HUES64 (cell line): ENCODE results near the gene SPTBN5.

Experiments used
- H3K27ac ChIP-seq: 2 replicates; pipeline ENCODE4 v1.7.0; 2013; ENCODE audit warnings: low read depth, low read length, inconsistent platforms
- H3K27me3 ChIP-seq: 2 replicates; pipeline ENCODE4 v1.6.1; 2013; ENCODE audit warnings: mild to moderate bottlenecking, low read length; ENCODE audit not compliant: insufficient read depth
- H3K36me3 ChIP-seq: 2 replicates; pipeline ENCODE4 v1.6.1; 2013; ENCODE audit warnings: mild to moderate bottlenecking, low read length; ENCODE audit not compliant: insufficient read depth
- H3K4me1 ChIP-seq: 2 replicates; pipeline ENCODE4 v1.6.1; 2013; ENCODE audit warnings: mild to moderate bottlenecking, low read length, moderate library complexity; ENCODE audit not compliant: insufficient read depth
- H3K4me3 ChIP-seq: 2 replicates; pipeline ENCODE4 v1.5.1; 2013; ENCODE audit warnings: mild to moderate bottlenecking, low read length, moderate library complexity
- H3K9ac ChIP-seq: 2 replicates; pipeline ENCODE4 v1.6.1; 2013; ENCODE audit warnings: mild to moderate bottlenecking, low read depth, low read length
- H3K9me3 ChIP-seq: 2 replicates; pipeline ENCODE4 v1.6.1; 2013; ENCODE audit warnings: low read depth, low read length; ENCODE audit not compliant: insufficient read depth
- WGBS: fragments of 150-250, 120-280 bp; methylation state at CpG from one replicate; pipeline ENCODE4 v1.1.7; 2013; ENCODE audit warnings: missing lambda C conversion rate; 5-methylcytosine and 5-hydroxymethylcytosine counted together

The SPTBN5 gene

GRCh38 chr15:41914411-41914810, 20.6 kb upstream of the SPTBN5 start:
- H3K9ac ChIP-seq, result no peak overlapping the region
- no peaks in the 10 kb centered on the region for H3K4me1 ChIP-seq
- no peak overlapping the region for H3K27ac ChIP-seq
- H3K4me3 ChIP-seq, result no peak overlapping the region
- H3K36me3 ChIP-seq, result peaks cover 38% of the 10 kb centered on the region
- 93% methylated on average over 5 of the region's 5 CpGs for WGBS
- no peaks in the 10 kb centered on the region for H3K9me3 ChIP-seq
- H3K27me3 ChIP-seq, result no peaks in the 10 kb centered on the region

GRCh38 chr15:41913256-41913655, 19.4 kb upstream of the SPTBN5 start:
- Histone ChIP-seq H3K9ac (no peak overlapping the region), H3K27me3 (no peaks in the 10 kb centered on the region), H3K27ac (no peak overlapping the region), H3K4me1 (no peaks in the 10 kb centered on the region), H3K9me3 (no peaks in the 10 kb centered on the region), H3K4me3 (no peak overlapping the region), H3K36me3 (peaks cover 38% of the 10 kb centered on the region)
- WGBS, result 95% methylated on average over 2 of the region's 3 CpGs

GRCh38 chr15:41911691-41912345, 18.0 kb upstream of the SPTBN5 start:
- WGBS, result 97% methylated on average over 14 of the region's 14 CpGs
- no peak overlapping the region for H3K27ac ChIP-seq
- no peaks in the 10 kb centered on the region for H3K27me3 ChIP-seq
- H3K4me1 ChIP-seq, result no peaks in the 10 kb centered on the region
- H3K9ac ChIP-seq, result no peak overlapping the region
- H3K36me3 ChIP-seq, result peaks cover 44% of the 10 kb centered on the region
- H3K4me3 ChIP-seq, result no peak overlapping the region
- 0 out of 2 replicates have a peak, but pooled peaks cover 2% of the 10 kb centered on the region for H3K9me3 ChIP-seq

- H3K9ac ChIP-seq, result no peak overlapping the region
- no peak overlapping the region for H3K27ac ChIP-seq
- no peak overlapping the region for H3K4me3 ChIP-seq
- 90% methylated on average over 17 of the region's 17 CpGs for WGBS
- H3K36me3 ChIP-seq, result peaks cover 47% of the 10 kb centered on the region
- H3K4me1 ChIP-seq, result no peaks in the 10 kb centered on the region
- no peaks in the 10 kb centered on the region for H3K27me3 ChIP-seq
- 0 out of 2 replicates have a peak, but pooled peaks cover 7% of the 10 kb centered on the region for H3K9me3 ChIP-seq
These were observed 15.0 kb upstream of the SPTBN5 start for GRCh38 chr15:41908736-41909461.

GRCh38 chr15:41907141-41907540, 13.3 kb upstream of the SPTBN5 start:
- Histone ChIP-seq H3K9ac (no peak overlapping the region), H3K4me1 (no peaks in the 10 kb centered on the region), H3K9me3 (0 out of 2 replicates have a peak, but pooled peaks cover 7% of the 10 kb centered on the region), H3K27me3 (no peaks in the 10 kb centered on the region), H3K36me3 (peaks cover 51% of the 10 kb centered on the region), H3K4me3 (no peak overlapping the region), H3K27ac (no peak overlapping the region)
- 78% methylated on average over 3 of the region's 3 CpGs for WGBS

- Histone ChIP-seq H3K27me3 (no peaks in the 10 kb centered on the region), H3K27ac (no peak overlapping the region), H3K4me1 (no peaks in the 10 kb centered on the region), H3K4me3 (no peak overlapping the region), H3K36me3 (peaks cover 47% of the 10 kb centered on the region), H3K9me3 (0 out of 2 replicates have a peak, but pooled peaks cover 7% of the 10 kb centered on the region), H3K9ac (no peak overlapping the region)
- WGBS, result 89% methylated on average over 5 of the region's 5 CpGs
These were observed 12.8 kb upstream of the SPTBN5 start for GRCh38 chr15:41906608-41907007.

- Histone ChIP-seq H3K9me3 (0 out of 2 replicates have a peak, but pooled peaks cover 7% of the 10 kb centered on the region), H3K4me1 (no peaks in the 10 kb centered on the region), H3K27ac (no peak overlapping the region), H3K27me3 (no peaks in the 10 kb centered on the region), H3K4me3 (no peak overlapping the region), H3K9ac (no peak overlapping the region), H3K36me3 (peaks cover 47% of the 10 kb centered on the region)
- WGBS, result 92% methylated on average over 14 of the region's 14 CpGs
These were observed 11.4 kb upstream of the SPTBN5 start for GRCh38 chr15:41905036-41905793.

- Histone ChIP-seq H3K9me3 (0 out of 2 replicates have a peak, but pooled peaks cover 7% of the 10 kb centered on the region), H3K4me3 (no peak overlapping the region), H3K9ac (no peak overlapping the region), H3K27ac (no peak overlapping the region), H3K27me3 (no peaks in the 10 kb centered on the region), H3K36me3 (peaks cover 50% of the 10 kb centered on the region), H3K4me1 (no peaks in the 10 kb centered on the region)
- 35% methylated on average over 6 of the region's 6 CpGs for WGBS
These were observed 10.7 kb upstream of the SPTBN5 start for GRCh38 chr15:41904541-41905005.

GRCh38 chr15:41903782-41904181, 9.9 kb upstream of the SPTBN5 start:
- Histone ChIP-seq H3K9ac (no peak overlapping the region), H3K27ac (no peak overlapping the region), H3K36me3 (peaks cover 49% of the 10 kb centered on the region), H3K9me3 (0 out of 2 replicates have a peak, but pooled peaks cover 7% of the 10 kb centered on the region), H3K4me1 (no peaks in the 10 kb centered on the region), H3K27me3 (no peaks in the 10 kb centered on the region), H3K4me3 (no peak overlapping the region)
- WGBS, result 86% methylated on average over 13 of the region's 13 CpGs

- H3K27me3 ChIP-seq, result no peaks in the 10 kb centered on the region
- 0 out of 2 replicates have a peak, but pooled peaks cover 4% of the 10 kb centered on the region for H3K9me3 ChIP-seq
- no peaks in the 10 kb centered on the region; the same call in 1 of the 2 replicates for H3K4me1 ChIP-seq
- WGBS, result 92% methylated on average over 5 of the region's 5 CpGs
- H3K9ac ChIP-seq, result no peak overlapping the region
- H3K27ac ChIP-seq, result no peak overlapping the region
- peaks cover 27% of the 10 kb centered on the region for H3K36me3 ChIP-seq
- no peak overlapping the region for H3K4me3 ChIP-seq
These were observed 7.6 kb upstream of the SPTBN5 start for GRCh38 chr15:41901431-41901830.
